Neural cell (in vitro differentiated cells): ENCODE data around the gene URB1. TPM values are rescaled to one million over a fixed set of nuclear protein-coding genes. Genes with fewer than 3 reads are reported as not detected.

Experiments
- H2AFZ ChIP-seq: fragments of 200-600, 300-800 bp; sonication (generic), shearing (Covaris generic); 2 replicates; pipeline ENCODE4 v1.6.0; 2014; ENCODE audit warnings: low read depth, mild to moderate bottlenecking, antibody characterized with exemption, low read length, moderate library complexity
- H3F3A ChIP-seq: fragments of 200-600 bp; shearing (Covaris generic); 2 replicates; pipeline ENCODE4 v1.6.1; 2016; ENCODE audit warnings: mild to moderate bottlenecking, moderate library complexity, mixed read lengths, antibody characterized with exemption, low read length; ENCODE audit not compliant: insufficient read depth, poor library complexity, severe bottlenecking
- H3K27ac ChIP-seq: fragments of 200-600, 300-800 bp; sonication (generic), shearing (Covaris generic); 2 replicates; pipeline ENCODE4 v1.5.1; 2014; ENCODE audit warnings: mild to moderate bottlenecking, low read length, moderate library complexity
- H3K27me3 ChIP-seq: fragments of 300-800, 200-600 bp; sonication (generic), shearing (Covaris generic); 2 replicates; pipeline ENCODE4 v1.6.0; 2014; ENCODE audit warnings: mild to moderate bottlenecking, low read depth, low read length, moderate library complexity; ENCODE audit not compliant: insufficient read depth
- H3K36me3 ChIP-seq: fragments of 300-800, 200-600 bp; sonication (generic), shearing (Covaris generic); 2 replicates; pipeline ENCODE4 v1.5.1; 2014; ENCODE audit warnings: mild to moderate bottlenecking, antibody characterized with exemption, low read length, moderate library complexity; ENCODE audit not compliant: insufficient read depth
- H3K4me2 ChIP-seq: fragments of 300-800, 200-600 bp; sonication (generic), shearing (Covaris generic); 2 replicates; pipeline ENCODE4 v1.6.0; 2014; ENCODE audit warnings: mild to moderate bottlenecking, low read length
- H3K4me3 ChIP-seq: fragments of 300-800, 200-600 bp; sonication (generic), shearing (Covaris generic); 2 replicates; pipeline ENCODE4 v1.5.1; 2014; ENCODE audit warnings: mild to moderate bottlenecking, low read length, moderate library complexity
- H3K79me2 ChIP-seq: fragments of 200-600 bp; shearing (Covaris generic); replicated peaks from 2 replicates; pipeline ENCODE4 v1.6.0; 2014; ENCODE audit warnings: mild to moderate bottlenecking, low read length, moderate library complexity; ENCODE audit not compliant: insufficient read depth
- H3K9ac ChIP-seq: fragments of 300-800, 200-600 bp; sonication (generic), shearing (Covaris generic); 2 replicates; pipeline ENCODE4 v1.6.1; 2016; ENCODE audit warnings: mild to moderate bottlenecking, low read length, mixed read lengths
- H3K9me2 ChIP-seq: fragments of 200-600 bp; shearing (Covaris generic); 2 replicates; pipeline ENCODE4 v1.6.1; 2016; ENCODE audit warnings: mild to moderate bottlenecking, low read length, mixed read lengths; ENCODE audit not compliant: insufficient read depth
- H3K9me3 ChIP-seq: fragments of 200-600, 300-800 bp; sonication (generic), shearing (Covaris generic); 2 replicates; pipeline ENCODE4 v1.6.1; 2016; ENCODE audit warnings: mild to moderate bottlenecking, mixed run types, low read length, moderate library complexity, mixed read lengths
- H4K20me1 ChIP-seq: fragments of 200-600 bp; shearing (Covaris generic); 2 replicates; pipeline ENCODE4 v1.6.1; 2016; ENCODE audit warnings: mild to moderate bottlenecking, mixed run types; ENCODE audit not compliant: insufficient read depth
- CTCF ChIP-seq: fragments of 450-650 bp; IDR thresholded peaks from 2 replicates; pipeline ENCODE4 v1.5.1; 2014; ENCODE audit warnings: antibody characterized with exemption, mild to moderate bottlenecking, moderate library complexity; ENCODE audit not compliant: poor library complexity, severe bottlenecking
- EP300 ChIP-seq: fragments of 450-650 bp; conservative IDR thresholded peaks from 2 replicates; pipeline ENCODE4 v1.6.1; 2014; ENCODE audit warnings: antibody characterized with exemption, mild to moderate bottlenecking, moderate library complexity; ENCODE audit not compliant: poor library complexity, severe bottlenecking
- EZH2 ChIP-seq: fragments of 200-600, 300-800 bp; shearing (Covaris generic), sonication (generic); IDR thresholded peaks from 2 replicates; pipeline ENCODE4 v1.6.1; 2014; ENCODE audit warnings: antibody characterized with exemption, low read length, borderline replicate concordance, mild to moderate bottlenecking; ENCODE audit not compliant: insufficient read depth, poor library complexity, severe bottlenecking
- MXI1 ChIP-seq: fragments of 450-650 bp; conservative IDR thresholded peaks from 2 replicates; pipeline ENCODE4 v1.6.1; 2014; ENCODE audit warnings: antibody characterized with exemption, mild to moderate bottlenecking; ENCODE audit not compliant: poor library complexity, severe bottlenecking
- POLR2AphosphoS5 ChIP-seq: IDR thresholded peaks from 2 replicates; pipeline ENCODE4 v1.6.1; 2012
- RAD21 ChIP-seq: fragments of 450-650 bp; conservative IDR thresholded peaks from 2 replicates; pipeline ENCODE4 v1.6.1; 2014; ENCODE audit warnings: antibody characterized with exemption, mild to moderate bottlenecking, moderate library complexity
- REST ChIP-seq: IDR thresholded peaks from 2 replicates; pipeline ENCODE4 v1.6.1; 2012; ENCODE audit warnings: borderline replicate concordance
- SMC3 ChIP-seq: fragments of 450-650 bp; conservative IDR thresholded peaks from 2 replicates; pipeline ENCODE4 v1.6.1; 2014; ENCODE audit warnings: antibody characterized with exemption, mild to moderate bottlenecking, moderate library complexity; ENCODE audit not compliant: poor library complexity
- TAF1 ChIP-seq: IDR thresholded peaks from 2 replicates; pipeline ENCODE4 v1.6.1; 2012; ENCODE audit warnings: low read depth
- polyA plus RNA-seq: library from polyadenylated mRNA; depleted of rRNA; stranded (reverse); fragments of >200 nt; gene quantifications from 2 replicates; pipeline ENCODE4 v1.2.3, GENCODE V29; 2014

Gene URB1
- polyA plus RNA-seq, 1 donor from 2014 or later, result 4.4 TPM

- no peak overlapping the region for H3K9ac ChIP-seq
- H3K4me3 ChIP-seq, result no peak overlapping the region
- H4K20me1 ChIP-seq, result no peaks in the 10 kb centered on the region
- H3K27ac ChIP-seq, result no peak overlapping the region
- no peaks in the 10 kb centered on the region for H3K9me3 ChIP-seq
- peaks cover 10% of the 10 kb centered on the region for H3K36me3 ChIP-seq
- no peaks in the 10 kb centered on the region for H3K9me2 ChIP-seq
- H3K4me2 ChIP-seq, result no peak overlapping the region
- TF ChIP-seq SMC3 (no peak), RAD21 (no peak), REST (no peak), EZH2 (no peak), CTCF (no peak), MXI1 (no peak), POLR2AphosphoS5 (no peak), EP300 (no peak), TAF1 (no peak)
- no peaks in the 10 kb centered on the region for H3K27me3 ChIP-seq
- H3K79me2 ChIP-seq, result no peaks in the 10 kb centered on the region
- H3F3A ChIP-seq, result no peaks in the 10 kb centered on the region
- no peak overlapping the region for H2AFZ ChIP-seq
These were observed 70.7 kb downstream of the URB1 start for GRCh38 chr21:32322103-32322502.

- H2AFZ ChIP-seq, result no peak overlapping the region
- no peaks in the 10 kb centered on the region for H3K9me3 ChIP-seq
- no peak for TF ChIP-seq POLR2AphosphoS5
- TF ChIP-seq REST, result no peak
- TF ChIP-seq EZH2, result no peak
- TF ChIP-seq MXI1, result no peak
- no peak for TF ChIP-seq CTCF
- TF ChIP-seq RAD21, result no peak
- no peak for TF ChIP-seq SMC3
- no peak for TF ChIP-seq TAF1
- no peak for TF ChIP-seq EP300
- H3K4me3 ChIP-seq, result no peak overlapping the region
- H3F3A ChIP-seq, result no peaks in the 10 kb centered on the region
- no peak overlapping the region for H3K27ac ChIP-seq
- no peaks in the 10 kb centered on the region for H3K9me2 ChIP-seq
- no peaks in the 10 kb centered on the region for H4K20me1 ChIP-seq
- no peaks in the 10 kb centered on the region for H3K79me2 ChIP-seq
- peaks cover 10% of the 10 kb centered on the region for H3K36me3 ChIP-seq
- H3K27me3 ChIP-seq, result no peaks in the 10 kb centered on the region
- H3K9ac ChIP-seq, result no peak overlapping the region
- no peak overlapping the region for H3K4me2 ChIP-seq
These were observed 71.3 kb downstream of the URB1 start for GRCh38 chr21:32321480-32321879.
